Muscle layer of duodenum (tissue), 2 donors: ENCODE data around the gene TNK2.
"Not testable (repeated sequence)": the region's sequence is repeated elsewhere in the genome, so short reads cannot be mapped to it uniquely, and the experiment has no call there.

ENCODE experiments used
- H3K27ac ChIP-seq: one replicate; pipeline ENCODE4 v1.7.0; 2013; ENCODE audit warnings: mild to moderate bottlenecking, low read length
- H3K27me3 ChIP-seq: one replicate; pipeline ENCODE4 v1.7.0; 2013; ENCODE audit warnings: low read depth, mild to moderate bottlenecking, control low read depth, low read length
- H3K36me3 ChIP-seq, 2 donors: one replicate each; pipeline ENCODE4 v1.7.0; 2013; ENCODE audit warnings: low read length in 2 of 2, control low read depth in 1 of 2, mild to moderate bottlenecking in 1 of 2; ENCODE audit not compliant: insufficient read depth in 2 of 2, control insufficient read depth in 1 of 2
- H3K4me1 ChIP-seq, 2 donors: one replicate each; pipeline ENCODE4 v1.7.0; 2013; ENCODE audit warnings: low read length in 2 of 2, mild to moderate bottlenecking in 2 of 2, control low read depth in 1 of 2, moderate library complexity in 1 of 2; ENCODE audit not compliant: insufficient read depth in 2 of 2, control insufficient read depth in 1 of 2
- H3K4me3 ChIP-seq, 2 donors: one replicate each; pipeline ENCODE4 v1.7.0; 2013; ENCODE audit warnings: low read length in 2 of 2, low read depth in 1 of 2, mild to moderate bottlenecking in 1 of 2
- H3K9me3 ChIP-seq, 2 donors: one replicate each; pipeline ENCODE4 v1.7.0; 2013; ENCODE audit warnings: low read length in 2 of 2, control low read depth in 1 of 2, mild to moderate bottlenecking in 1 of 2; ENCODE audit not compliant: control insufficient read depth in 1 of 2
- donor health status: healthy.

Gene TNK2

DNA sequence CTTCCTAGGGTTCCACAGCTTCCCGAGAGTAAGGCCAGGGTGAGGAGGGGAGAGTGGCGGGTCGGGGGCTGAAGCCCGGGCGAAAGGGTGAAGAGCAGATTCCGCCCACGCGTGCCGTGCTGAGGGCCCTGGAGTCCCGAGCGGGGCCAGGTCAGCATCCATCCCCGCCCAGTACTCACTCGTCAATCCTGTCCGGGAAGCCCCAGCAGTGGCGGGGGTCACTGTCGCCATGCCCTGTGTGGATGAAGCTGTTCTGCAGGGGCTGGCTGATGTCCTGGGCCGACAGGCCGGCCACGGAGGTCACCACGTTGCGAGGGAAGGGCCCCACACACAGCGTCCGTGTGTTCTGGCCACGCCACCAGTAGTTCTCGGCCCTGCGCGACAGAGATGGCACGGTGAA, 36.3 kb downstream of the TNK2 start:
- no peaks in the 10 kb centered on the region for H3K27me3 ChIP-seq

DNA sequence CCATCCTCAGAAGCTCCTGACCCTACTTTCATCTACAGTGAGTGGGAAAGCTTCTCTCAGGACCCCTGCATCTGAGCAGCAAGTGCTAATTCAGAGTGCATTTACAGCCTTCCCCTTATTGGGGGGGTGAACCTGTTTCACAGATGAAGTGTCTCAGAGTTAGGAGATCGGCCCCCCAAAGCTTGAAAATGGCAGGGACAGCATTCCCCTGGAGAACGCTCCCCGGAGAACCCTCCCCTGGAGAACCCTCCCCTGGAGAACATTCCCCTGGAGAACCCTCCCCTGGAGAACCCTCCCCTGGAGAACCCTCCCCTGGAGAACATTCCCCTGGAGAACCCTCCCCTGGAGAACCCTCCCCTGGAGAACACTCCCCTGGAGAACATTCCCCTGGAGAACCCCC, 36.7 kb downstream of the TNK2 start:
- not testable (repeated sequence) for H3K9me3 ChIP-seq, H3K4me3 ChIP-seq, H3K27ac ChIP-seq, H3K4me1 ChIP-seq, H3K27me3 ChIP-seq
- H3K36me3 ChIP-seq: peaks cover 0 to 67% of the 10 kb centered on the region in 2 donors

More for the DNA sequence above, 36.3 kb downstream of the TNK2 start:
- no peak overlapping the region for H3K4me3 ChIP-seq
- peaks cover 0 to 71% of the 10 kb centered on the region in 2 donors for H3K36me3 ChIP-seq
- H3K27ac ChIP-seq: no peak overlapping the region
- H3K4me1 ChIP-seq: no peaks in the 10 kb centered on the region
- no peaks in the 10 kb centered on the region for H3K9me3 ChIP-seq

DNA sequence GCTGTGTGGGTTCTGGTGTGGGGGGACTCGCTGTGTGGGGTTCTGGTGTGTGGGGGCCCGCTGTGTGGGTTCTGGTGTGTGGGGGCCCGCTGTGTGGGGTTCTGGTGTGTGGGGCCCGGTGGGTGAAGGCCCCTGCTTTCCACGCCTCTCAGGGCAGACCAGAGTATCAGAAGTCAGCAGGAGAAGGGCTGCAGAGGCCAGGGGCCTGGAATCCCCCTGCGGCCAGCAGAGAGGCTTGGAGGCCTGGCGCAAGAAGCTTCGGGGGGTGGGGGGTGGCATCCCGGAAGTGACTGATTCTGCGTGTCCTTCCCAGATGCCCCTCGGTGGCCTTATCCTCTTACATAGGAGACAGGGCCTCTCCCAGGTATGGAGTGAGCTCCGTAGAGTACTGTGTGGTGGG, 37.4 kb downstream of the TNK2 start:
- peaks cover 0 to 62% of the 10 kb centered on the region in 2 donors for H3K36me3 ChIP-seq
- no peak overlapping the region for H3K4me3 ChIP-seq
- no peaks in the 10 kb centered on the region for H3K4me1 ChIP-seq
- no peak overlapping the region for H3K27ac ChIP-seq
- H3K9me3 ChIP-seq: no peaks in the 10 kb centered on the region
- H3K27me3 ChIP-seq: no peaks in the 10 kb centered on the region

DNA sequence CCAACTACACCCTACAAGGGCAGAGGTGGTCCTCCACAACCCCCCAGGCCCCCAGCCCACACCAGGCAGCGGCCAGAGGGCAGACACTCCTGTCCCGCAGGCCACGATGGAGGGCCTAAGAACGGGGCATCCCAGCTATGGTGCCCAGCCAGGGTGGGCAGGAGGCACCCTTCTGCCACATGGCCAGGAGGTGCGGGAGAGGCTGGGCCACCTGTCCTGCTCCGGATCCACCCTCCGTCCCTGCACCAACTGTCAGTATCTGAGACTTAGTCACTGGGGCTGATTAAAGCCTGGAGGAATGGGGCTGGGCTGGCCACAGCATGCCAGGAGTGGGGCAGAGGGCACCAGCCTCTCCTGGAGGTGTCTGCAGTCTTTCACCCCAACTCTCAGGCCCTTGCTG, 37.9 kb downstream of the TNK2 start:
- Histone ChIP-seq H3K27me3 (no peaks in the 10 kb centered on the region), H3K4me3 (no peak overlapping the region), H3K27ac (no peak overlapping the region), H3K36me3 (peaks cover 2 to 60% of the 10 kb centered on the region in 2 donors), H3K9me3 (no peaks in the 10 kb centered on the region), H3K4me1 (no peaks in the 10 kb centered on the region)

DNA sequence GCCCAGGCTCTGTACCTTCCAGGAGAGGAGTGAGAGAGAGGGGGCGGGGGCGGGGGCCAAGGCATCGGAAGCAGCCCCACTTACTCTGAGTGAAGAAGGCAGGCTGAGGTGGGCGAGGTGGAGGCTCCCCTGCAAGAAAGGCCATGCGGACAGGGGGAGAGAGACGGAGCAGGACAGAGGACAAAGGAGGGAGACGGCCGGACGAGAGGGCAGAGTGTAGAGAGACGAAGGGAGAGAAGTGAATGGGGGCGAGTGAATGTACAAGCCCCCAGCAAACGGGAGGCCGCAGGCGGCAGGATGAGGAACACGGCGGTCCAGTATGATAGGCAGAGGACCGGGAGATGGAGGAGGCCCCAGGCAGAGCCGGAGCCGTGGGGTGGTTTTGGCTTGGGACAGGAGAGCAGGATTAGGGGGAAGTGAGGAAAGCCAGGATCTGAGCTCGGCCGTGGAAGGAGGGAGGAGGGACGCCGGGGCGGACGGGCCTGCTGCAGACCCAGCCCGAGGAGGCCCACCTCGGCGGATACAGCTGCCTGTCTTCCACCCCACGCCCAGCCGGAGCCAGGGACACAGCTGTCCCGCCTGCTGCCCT, 38.8 kb downstream of the TNK2 start:
- Histone ChIP-seq H3K4me3 (no peak overlapping the region), H3K27me3 (no peaks in the 10 kb centered on the region), H3K27ac (no peak overlapping the region), H3K4me1 (no peaks in the 10 kb centered on the region), H3K36me3 (peaks cover 4 to 59% of the 10 kb centered on the region in 2 donors), H3K9me3 (no peaks in the 10 kb centered on the region)

DNA sequence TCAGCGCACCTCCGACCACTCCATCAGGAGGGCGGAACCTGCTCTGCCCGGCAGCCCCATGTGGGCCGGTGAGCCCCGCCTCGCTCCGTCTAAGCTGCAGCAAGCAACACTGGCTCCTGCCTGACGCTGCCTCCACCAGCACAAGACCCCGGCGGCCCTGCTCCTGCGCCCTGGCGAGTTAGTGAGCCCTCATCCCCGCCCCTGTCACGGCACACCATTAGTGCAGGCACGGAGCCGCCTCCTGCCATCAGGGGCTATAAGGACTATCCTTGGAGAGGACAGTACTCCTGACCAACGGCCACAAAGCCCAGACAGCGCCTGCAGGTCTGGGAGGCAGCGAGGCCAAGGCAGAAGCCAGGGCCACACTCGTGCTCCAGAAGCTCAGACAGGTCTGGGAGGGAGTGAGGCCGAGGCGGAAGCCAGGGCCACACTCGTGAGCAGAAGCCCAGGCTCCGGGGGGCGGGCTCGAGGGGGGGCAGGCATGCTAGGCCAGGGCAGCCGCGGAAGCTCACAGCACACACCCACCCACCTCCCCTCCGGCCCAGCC, 39.4 kb downstream of the TNK2 start:
- H3K36me3 ChIP-seq: peaks cover 4 to 58% of the 10 kb centered on the region in 2 donors
- no peaks in the 10 kb centered on the region for H3K9me3 ChIP-seq
- H3K4me1 ChIP-seq: peaks cover 0 to under 1% of the 10 kb centered on the region in 2 donors
- H3K27ac ChIP-seq: no peak overlapping the region
- no peaks in the 10 kb centered on the region for H3K27me3 ChIP-seq
- H3K4me3 ChIP-seq: no peak overlapping the region

DNA sequence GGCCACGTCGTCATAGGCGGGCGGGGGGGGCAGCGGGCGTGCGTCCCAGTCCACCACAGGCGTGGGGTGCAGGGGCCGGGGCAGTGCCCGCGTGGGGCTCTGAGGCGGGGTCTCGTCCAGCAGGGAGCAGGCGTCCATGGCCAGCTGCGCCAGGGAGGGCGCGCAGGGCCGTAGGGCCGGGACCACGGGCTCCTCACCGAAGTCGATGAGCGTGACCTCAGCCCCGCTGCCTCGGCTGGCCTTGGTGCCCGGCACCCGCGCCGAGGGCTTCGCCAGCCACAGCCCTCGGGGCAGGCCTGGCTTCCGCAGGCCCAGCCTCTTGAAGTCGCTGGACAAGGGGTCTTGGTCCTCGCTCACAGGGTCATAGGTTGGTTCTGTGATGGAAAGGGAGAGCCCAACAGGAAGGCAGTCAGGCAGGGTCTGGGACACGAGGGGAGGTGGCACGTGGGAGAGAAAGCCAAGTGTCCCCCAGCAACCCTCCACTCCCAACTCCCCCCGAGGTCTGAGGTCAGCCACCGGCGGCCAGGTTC, 40.0 kb downstream of the TNK2 start:
- Histone ChIP-seq H3K4me1 (peaks cover 0 to 5% of the 10 kb centered on the region in 2 donors), H3K9me3 (no peaks in the 10 kb centered on the region), H3K27me3 (no peaks in the 10 kb centered on the region), H3K36me3 (peaks cover 4 to 60% of the 10 kb centered on the region in 2 donors), H3K4me3 (no peak overlapping the region), H3K27ac (no peak overlapping the region)

DNA sequence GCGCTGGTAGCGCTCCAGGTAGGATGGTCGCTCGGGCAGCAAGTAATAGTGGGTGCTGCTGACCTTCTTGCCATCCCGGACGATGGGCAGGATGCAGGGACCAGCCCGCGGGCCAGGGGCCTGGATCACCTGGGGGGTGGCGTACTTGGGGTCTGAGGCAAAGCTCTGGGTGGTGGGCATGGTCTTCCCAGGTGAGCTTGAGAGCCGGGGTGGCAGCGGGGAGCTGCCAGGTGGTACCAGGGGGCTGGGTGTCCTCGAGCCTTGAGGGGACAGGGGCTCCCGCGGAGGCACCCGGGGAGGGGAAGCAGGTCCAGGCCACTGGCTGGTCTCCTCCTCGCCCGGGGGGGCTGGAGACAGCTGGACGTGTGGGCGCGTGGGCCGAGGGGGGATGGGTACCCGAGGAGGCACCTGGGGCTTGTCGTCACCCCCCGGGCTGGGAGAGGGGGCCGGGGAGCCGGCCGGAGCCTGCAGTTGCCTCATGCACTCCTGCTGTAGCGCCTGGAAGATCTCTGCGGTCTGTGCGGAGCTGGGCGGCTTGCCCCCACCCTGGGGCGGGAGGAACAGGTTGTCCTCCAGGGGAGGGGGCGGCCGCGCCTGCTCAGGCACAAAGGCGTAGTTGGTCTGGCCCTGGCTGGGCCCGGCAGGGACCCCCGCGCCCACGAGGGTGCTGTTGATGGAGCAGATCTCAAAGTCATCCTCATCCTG, 40.6 kb downstream of the TNK2 start:
- Histone ChIP-seq H3K4me1 (peaks cover 0 to 12% of the 10 kb centered on the region in 2 donors), H3K27me3 (no peaks in the 10 kb centered on the region), H3K36me3 (peaks cover 4 to 58% of the 10 kb centered on the region in 2 donors), H3K4me3 (no peak overlapping the region), H3K9me3 (no peaks in the 10 kb centered on the region), H3K27ac (no peak overlapping the region)

DNA sequence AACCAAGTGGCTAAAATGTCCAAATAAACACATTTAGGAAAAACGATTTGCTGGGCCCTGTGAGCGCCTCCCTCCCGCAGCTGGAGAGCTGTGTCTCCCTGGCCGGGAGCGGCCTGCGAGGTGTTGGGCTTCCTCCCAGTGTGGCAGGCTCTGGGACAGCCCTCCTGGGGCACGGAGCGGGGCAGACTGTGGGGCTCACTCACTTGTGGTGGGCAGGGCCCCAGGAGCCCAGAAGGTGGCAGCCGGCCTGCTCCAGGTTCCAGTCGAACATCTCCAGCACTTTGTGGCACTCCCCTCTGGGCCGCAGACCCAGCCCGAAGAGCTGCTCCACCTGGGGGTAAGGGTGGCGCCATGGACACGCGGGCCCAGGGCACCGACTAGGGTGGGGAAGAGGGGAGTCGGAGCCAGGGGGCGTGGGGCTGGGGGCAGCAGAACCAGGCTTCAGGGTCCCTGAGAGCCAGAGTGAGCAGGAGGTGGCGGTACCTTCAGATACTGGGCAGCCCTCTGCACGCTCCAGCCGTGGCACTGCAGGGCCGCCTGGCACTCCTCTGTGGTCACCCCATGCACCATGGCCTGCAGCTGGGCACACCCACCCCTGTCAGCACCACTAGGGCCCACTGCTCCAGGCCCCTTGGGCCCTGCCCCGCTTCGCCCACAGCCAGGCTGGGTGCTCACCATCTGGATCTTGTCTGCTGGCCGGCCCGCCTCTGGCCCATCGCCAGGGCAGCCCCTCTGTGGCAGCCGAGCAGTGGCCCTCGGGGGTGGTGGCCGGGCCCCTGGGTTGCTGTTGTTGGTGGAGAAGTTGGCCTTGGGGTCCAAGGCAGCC, 41.5 kb downstream of the TNK2 start:
- Histone ChIP-seq H3K4me1 (peaks cover 0 to 12% of the 10 kb centered on the region in 2 donors), H3K36me3 (peaks cover 4 to 49% of the 10 kb centered on the region in 2 donors), H3K27me3 (no peaks in the 10 kb centered on the region), H3K9me3 (no peaks in the 10 kb centered on the region), H3K27ac (no peak overlapping the region), H3K4me3 (no peak overlapping the region)

DNA sequence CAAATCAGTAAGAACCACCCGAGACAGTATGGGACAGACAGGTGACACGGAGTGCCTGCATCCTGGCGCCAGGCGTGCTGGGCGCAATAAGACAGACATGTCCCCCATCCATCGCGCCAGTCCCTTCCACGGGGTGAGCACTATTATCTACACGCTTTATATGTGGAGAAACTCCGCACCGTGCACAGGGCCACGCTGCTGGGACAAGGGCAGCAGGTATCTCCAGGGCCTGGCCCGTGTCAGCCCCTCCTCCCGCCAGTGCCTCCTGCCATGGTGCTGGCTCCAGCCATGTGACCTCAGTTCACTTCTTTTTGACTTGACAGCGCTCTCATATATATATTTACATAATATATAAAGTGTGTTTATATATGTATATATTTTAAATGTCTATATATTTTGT, 42.6 kb downstream of the TNK2 start:
- Histone ChIP-seq H3K36me3 (peaks cover 4 to 39% of the 10 kb centered on the region in 2 donors), H3K27me3 (no peaks in the 10 kb centered on the region), H3K9me3 (no peaks in the 10 kb centered on the region), H3K4me1 (peaks cover 0 to 12% of the 10 kb centered on the region in 2 donors), H3K4me3 (no peak overlapping the region), H3K27ac (no peak overlapping the region)
